ENCODE results near the gene ITPR1.

ITPR1 gene

DNA sequence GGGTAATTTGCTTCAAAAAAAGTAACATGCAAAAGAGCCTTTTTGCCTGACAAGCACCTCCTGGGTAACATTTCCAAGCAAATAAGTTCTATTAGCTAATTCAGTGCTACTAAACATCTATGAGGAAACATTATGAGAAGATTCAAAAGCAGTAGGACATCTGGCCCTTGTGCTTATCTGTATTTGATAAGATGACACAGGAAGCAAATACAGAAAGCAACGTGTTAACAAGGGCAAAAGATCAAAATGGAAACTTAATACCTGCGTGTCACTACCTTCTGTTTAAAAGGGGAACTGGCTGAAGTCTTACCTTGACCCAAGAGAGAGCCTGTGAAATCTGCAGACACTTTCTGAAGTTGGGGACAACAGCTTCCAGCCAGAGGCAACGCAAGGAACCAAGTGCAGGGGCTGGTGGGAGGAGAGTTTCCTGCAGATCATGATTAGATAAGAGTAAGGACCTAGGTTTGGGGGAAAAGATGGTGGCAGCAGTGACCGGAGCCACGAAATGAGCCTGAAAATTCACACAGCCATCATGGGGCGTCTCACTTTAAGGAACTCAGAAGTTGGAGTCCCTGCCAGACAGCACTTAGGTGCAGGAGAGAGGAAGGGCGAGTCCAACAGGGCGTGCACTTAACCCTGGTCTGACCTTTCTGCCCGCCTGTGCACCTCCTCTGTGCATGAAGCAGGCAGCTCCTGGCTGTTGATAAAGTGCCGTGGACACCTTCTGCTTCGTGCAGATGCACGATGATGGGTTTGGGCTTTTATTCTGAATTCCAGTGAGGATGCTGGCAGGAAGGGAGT lies 332.5 kb downstream of the ITPR1 start:
- no peak for DNase-seq (ENCODE audit: low read depth in 3 of 3)

DNA sequence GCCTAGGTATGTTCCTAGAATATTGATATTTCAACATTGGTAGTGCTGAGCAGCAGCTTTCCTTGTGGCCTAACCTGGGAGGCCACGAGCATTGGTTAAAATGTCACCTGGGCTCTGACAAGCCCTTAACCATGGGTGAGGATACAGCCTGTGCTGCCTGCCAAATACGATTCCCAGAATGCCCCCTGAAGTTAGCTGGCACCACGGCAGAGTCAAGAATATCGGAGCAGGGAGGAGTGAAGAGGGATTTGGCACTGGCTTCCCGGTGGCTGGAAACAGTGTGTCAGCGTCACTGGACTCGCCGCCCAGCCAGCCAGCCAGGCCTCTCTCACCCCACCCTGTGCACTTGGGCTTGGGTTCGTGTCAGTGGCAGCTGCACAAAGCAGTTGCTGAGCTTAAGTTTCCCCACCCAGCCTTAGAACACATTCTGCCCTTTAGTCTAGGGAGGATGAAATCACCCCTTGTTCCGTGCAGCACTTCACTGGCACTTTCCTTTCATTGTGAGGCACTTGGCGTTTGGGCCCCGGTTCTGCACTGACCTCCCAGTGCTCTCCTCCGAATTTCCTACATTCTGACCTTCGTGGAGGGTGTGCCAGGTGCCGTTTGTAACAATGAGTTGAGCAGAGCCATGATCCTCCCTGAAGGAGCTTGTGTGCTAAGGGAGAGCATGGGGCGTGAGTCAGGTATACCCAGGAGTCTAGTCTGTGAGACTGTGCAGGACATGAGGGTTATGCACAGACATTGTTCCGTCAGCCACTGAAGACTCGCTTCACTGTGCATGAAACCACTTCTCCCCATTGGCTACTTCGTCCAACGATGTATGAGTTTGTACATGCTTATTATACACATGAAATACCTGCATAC lies 333.3 kb downstream of the ITPR1 start:
- no peak for DNase-seq (ENCODE audit: low read depth in 3 of 3)

DNA sequence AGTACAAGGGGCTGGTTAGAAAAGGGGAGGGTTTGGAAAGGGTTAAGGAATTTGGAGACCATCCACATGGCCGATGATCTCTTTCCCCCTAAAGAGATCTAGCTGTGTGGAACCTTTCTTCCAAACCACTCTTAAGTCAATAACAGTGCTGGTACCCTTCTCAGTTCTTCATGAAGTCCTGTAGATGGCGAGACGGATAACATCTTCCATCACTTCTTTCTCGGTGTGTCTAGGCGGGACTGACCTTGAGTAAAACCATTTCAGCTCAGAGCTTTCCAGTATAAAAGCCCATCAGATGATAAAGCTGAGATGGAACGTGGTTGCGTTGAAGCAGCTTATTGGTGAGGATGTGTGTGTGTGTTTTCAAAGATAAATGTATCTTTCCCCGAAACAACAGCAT lies 334.6 kb downstream of the ITPR1 start:
- DNase-seq (ENCODE audit: low read depth in 3 of 3) = no peak

- DNase-seq (ENCODE audit: low read depth in 3 of 3) = no peak
Measured at GRCh38 chr3:4828279-4829030, 335.3 kb downstream of the ITPR1 start.

DNA sequence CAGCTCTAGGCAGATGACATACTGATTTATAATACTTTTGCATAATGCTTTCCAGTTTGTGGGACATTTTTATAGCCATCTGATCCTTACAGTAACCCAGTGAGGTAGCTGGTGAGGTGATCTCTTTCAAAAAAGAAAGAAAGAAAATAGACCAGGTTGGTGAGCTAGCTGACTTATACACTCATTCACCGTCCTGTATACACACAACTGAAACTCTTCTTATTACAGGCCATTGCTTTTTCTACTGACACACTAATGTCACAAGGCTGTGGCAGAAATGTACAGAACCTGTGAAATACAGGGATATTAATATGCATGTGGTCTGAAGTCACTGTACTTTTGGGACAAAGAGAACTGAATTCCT lies 335.9 kb downstream of the ITPR1 start:
- no peak for DNase-seq (ENCODE audit: low read depth in 3 of 3)

- no peak for DNase-seq (ENCODE audit: low read depth in 3 of 3)
Measured at GRCh38 chr3:4830586-4830914, 337.4 kb downstream of the ITPR1 start.

DNA sequence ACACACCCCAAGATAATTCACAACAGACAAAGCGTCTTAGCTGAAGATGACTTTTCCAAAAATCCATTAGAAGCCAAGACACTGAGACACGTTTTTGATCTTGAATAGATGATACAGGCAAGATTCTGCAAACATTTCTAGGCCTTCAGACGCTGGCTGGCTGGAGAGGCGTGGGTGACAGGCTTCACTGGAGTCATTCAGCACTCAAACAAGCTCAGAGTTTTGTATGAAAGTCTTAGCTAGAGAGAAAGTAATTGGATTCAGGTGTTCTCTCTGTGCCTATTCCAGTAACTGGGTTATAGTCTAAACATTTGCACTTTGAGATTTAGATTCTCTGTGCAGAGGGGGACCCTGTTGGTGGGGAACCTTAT lies 338.4 kb downstream of the ITPR1 start:
- peak in 1 of 3 experiments; percentile 32 for DNase-seq (ENCODE audit: low read depth in 3 of 3)

GRCh38 chr3:4833471-4833870 lies 340.3 kb downstream of the ITPR1 start:
- no peak for DNase-seq (ENCODE audit: low read depth in 3 of 3)

DNA sequence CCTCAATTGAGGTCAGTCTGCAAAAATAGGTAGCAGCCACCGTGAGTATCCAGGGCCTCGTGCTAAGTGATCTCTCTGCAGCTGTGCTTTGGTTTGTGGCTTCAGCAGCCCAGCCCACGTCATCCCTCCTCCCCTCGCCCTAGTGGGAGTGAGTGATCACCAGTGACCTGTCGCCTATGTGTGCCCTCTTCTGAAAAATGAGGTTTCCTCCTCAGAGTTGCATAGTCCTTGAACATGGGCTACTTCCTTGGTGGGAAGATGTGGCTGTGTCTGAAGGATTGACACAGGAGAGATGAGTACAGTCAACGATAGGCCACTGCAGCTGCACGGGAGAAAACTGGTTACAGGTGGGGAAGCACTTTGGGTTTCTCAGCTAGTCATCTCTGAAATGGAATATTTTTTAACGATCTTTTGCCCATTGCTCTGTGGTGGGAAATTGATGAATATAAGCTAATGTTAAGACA lies 341.3 kb downstream of the ITPR1 start:
- DNase-seq (ENCODE audit: low read depth in 3 of 3) = peak in 2 of 3 experiments; percentile 48 to 77

DNA sequence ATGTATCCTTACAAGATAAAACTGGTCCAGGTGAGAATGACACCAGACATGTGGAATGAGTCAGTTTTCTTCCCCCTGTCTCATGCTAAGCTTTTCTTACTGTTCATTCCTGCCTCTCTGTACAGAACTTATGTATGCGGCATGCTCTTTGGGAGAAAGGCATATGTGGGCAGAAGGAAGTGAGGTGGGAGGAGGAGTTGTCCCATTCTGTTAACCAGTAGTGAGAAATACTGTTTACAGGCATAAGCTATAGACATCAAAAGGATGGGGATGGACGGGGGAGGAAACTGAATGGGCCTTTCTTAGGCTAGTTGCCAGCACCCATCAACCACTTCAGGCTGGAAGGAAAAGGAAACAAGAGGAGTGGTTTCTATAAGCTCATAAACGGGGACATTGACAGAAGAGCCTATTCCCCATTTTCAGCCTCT lies 342.5 kb downstream of the ITPR1 start:
- no peak for DNase-seq (ENCODE audit: low read depth in 3 of 3)

- DNase-seq (ENCODE audit: low read depth in 3 of 3) = no peak
Measured at GRCh38 chr3:4836516-4836915, 343.4 kb downstream of the ITPR1 start.

DNA sequence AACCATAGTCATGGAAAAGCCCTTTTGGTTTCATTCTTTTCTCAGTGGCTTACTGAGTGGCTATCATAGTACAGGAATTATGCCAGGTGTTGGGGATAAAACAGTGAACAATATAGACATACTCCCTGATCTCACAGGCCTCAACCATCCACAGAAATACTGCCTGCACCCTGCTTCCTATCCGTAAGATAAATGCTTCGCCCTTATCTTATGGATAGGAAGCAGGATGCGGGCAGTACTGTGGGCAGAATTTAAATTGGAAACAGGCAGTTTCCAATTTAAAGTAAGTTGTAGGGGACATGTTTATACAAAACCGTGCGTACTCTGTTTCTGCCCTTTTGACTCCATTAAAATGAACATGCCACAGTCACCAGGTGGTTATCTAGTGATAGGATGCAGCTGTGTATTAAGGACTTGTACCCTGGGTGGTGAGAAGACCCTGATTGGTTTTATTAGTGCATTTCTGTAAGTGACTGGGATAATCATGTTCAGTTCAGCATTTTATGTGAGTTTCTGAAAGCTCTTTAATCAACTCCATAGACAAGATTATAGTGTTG lies 344.3 kb downstream of the ITPR1 start:
- no peak for DNase-seq (ENCODE audit: low read depth in 3 of 3)

DNA sequence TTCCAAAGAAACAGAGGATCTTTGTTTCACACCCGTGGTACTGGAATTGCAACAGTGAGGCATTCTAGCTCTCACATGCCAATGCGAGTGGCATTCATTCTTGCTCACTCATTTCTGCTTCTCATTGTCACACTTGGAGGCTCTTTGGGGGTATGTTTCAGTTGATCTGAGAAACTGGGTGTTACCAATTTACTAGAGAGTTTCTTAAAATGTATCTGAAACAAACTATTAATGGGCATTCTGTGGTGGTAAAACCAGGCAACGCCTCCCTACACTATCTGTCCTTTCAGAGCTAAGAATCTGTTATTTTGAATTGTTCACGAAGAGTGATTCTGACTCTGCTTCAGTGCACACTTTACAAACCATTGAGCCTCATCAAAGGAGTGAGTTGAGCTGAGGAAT lies 345.5 kb downstream of the ITPR1 start:
- DNase-seq (ENCODE audit: low read depth in 3 of 3) = no peak

DNA sequence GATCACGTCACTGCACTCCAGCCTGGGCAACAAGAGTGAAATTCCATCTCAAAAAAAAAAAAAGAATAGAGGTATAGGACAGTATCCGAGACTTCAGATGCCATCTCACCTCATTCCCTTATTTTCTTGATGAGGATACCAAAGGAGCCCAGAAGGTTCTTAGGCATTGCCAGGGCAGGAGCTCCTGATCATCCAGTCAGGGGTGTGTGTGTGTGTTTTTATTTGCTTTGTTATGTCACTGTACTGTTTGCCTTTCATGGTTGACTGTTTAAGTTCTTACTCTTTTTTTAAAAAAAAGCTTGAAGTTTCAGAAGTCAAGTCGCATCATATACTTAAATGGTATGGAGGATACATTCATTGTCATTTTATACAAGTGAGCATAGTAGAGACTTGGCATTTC lies 346.1 kb downstream of the ITPR1 start:
- DNase-seq (ENCODE audit: low read depth in 3 of 3) = no peak

DNA sequence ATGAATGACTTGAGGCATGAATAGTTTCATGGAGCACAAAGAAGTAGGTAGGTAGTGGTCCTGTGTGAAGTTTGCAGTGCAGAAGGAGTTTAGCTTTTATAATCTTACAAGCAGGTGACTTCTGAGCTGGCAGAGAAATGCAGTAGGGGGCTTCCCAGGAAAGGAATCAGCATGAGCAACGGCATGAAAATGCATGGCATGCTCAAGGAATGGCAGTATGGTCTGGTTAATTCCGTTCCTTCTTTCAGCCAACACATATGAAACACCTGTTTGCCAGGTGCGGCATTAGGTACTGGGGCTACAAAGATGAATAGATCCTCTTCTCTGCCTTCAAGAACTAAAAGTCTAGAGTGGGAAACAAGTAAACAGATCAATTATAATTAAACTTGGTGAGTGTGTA lies 348.1 kb downstream of the ITPR1 start:
- DNase-seq (ENCODE audit: low read depth in 3 of 3) = no peak

GRCh38 chr3:4841776-4842440 lies 348.8 kb downstream of the ITPR1 start:
- DNase-seq (ENCODE audit: low read depth in 3 of 3) = no peak

DNA sequence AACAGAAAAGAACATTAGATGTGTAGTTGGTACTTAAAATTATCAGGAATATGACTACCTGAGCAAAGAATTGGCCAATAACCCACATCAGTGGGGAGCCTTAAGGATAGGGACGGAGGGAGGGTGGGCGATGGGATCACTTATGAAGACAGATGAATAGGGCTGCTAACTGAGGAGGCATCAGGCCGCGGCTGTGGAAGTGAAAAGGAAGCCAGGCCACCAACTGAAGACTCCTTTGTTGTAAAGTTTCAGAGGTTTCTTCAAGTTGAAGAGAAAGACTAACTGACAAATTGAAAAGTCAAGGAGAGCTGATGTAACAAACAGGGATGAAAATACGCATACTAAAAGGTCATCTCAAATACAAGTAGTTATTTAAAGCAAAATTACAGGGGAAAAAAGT lies 350.5 kb downstream of the ITPR1 start:
- no peak for DNase-seq (ENCODE audit: low read depth in 3 of 3)

GRCh38 chr3:4845882-4846281 lies 352.7 kb downstream of the ITPR1 start:
- DNase-seq (ENCODE audit: low read depth in 3 of 3) = no peak

DNA sequence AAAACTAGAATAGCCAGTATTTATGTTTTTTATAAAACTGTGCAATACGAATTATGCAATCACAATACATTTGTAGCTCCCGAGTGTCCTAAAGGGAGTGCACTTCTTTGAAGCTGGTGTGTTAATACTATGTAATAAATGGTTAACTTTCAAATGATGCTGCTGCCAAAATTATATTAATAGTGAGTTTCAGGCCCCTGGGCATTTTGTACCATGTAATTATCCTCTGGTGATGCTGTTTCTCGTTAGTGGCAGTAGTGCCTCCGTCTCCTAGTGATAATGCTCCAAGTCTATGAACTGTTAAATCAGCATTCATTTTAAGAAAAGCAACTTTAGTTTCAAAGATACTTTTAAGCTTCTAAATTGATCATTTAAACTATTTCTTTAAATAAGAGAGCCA lies 353.4 kb downstream of the ITPR1 start:
- no peak for DNase-seq (ENCODE audit: low read depth in 3 of 3)

DNA sequence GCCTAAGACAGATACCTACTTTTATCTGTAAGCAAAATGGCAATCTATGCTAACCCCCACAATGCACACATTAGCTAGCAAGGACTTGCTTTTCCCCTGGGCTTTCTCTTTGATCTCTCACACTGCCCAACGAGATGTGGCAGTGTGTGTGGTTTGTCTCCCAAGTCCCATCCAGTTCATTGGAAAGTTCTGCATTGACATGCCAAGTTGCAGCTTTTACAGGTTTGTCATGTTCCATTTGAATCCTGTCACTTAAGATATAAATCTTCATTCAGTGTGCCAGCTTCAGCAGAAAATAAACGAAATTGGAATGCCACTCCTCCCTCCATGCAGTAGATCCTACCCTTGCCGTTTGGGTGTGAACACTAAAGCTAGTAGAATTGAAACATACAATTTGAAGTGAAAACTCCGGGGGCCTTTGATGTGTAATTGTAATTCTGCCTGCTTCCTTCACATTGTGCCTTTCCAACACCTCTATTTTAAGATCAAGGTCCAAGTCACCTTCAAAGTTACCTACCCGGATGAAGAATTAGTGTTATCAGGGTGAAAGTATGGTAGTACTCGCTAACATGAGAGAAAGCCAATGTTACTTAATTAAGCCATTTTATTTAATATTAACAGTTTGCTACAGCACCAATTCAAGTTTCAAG lies 355.2 kb downstream of the ITPR1 start:
- no peak for DNase-seq (ENCODE audit: low read depth in 3 of 3)

DNA sequence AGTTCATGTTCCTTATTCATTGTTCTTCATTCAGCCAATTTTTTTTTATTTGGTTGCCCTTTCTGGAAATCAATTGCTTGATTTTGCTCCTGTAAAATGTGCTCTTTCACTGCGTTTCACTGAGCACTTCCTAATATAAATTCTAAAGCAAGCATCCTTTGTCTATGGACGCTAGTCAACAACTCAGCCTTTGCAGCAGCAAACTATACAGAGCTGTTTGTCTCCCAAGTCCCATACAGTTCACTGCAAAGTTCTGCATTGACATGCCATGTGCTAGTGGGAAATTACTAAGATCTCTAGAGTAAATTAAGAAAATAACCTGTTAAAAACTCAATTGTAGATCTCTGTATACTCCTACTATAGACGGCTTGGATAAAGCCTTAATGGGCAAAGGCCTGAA lies 356.0 kb downstream of the ITPR1 start:
- no peak for DNase-seq (ENCODE audit: low read depth in 3 of 3)
